Ishikawa (cell line): ENCODE data around the gene ARHGAP5.

ENCODE experiments used
- FOXM1 ChIP-seq: IDR thresholded peaks from 2 replicates; pipeline ENCODE4 v1.6.1; 2012; ENCODE audit warnings: low read depth, borderline replicate concordance
- RAD21 ChIP-seq: IDR thresholded peaks from 2 replicates; pipeline ENCODE4 v1.6.1; 2012; ENCODE audit warnings: low read depth
- TEAD4 ChIP-seq: IDR thresholded peaks from 2 replicates; pipeline ENCODE4 v1.6.1; 2012

- TF ChIP-seq RAD21 (no peak), FOXM1 (no peak), TEAD4 (no peak)
Measured at GRCh38 chr14:32195636-32196035, 118.5 kb downstream of the ARHGAP5 start.
